NK-92 treated with Interleukin-12 subunit alpha and Interleukin-12 subunit beta, amount 100 ng/mL, for 24 hours (cell line): ENCODE data around the gene NPTXR.
"Not testable (repeated sequence)": the region's sequence is repeated elsewhere in the genome, so short reads cannot be mapped to it uniquely, and the experiment has no call there.

Source experiments
- DNase-seq: peaks from one replicate; lab custom pipeline; 2025; lab: John Stamatoyannopoulos, UW

Gene NPTXR

DNA sequence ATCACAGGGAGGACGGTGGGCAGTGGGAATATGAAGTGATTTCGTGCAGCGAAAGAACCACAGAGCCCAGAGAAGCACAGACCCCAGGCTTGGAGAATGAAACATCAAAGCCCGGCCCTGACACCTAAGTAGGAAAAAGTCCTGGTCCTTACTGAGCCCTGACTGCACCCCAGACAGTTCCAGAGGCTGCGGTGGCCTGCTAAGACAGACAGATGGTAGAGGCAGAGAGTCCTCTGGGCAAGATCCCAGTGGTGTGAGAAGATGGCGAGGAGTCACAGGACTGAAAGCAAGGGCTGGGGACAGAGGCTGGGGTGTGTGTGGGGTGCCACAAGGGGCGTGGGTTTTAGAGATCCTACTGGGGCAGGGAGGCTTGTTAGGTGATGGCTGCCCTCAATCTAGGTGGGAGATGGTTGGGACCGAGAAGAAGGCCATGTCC, 24.5 kb upstream of the NPTXR start:
- no peak for DNase-seq

DNA sequence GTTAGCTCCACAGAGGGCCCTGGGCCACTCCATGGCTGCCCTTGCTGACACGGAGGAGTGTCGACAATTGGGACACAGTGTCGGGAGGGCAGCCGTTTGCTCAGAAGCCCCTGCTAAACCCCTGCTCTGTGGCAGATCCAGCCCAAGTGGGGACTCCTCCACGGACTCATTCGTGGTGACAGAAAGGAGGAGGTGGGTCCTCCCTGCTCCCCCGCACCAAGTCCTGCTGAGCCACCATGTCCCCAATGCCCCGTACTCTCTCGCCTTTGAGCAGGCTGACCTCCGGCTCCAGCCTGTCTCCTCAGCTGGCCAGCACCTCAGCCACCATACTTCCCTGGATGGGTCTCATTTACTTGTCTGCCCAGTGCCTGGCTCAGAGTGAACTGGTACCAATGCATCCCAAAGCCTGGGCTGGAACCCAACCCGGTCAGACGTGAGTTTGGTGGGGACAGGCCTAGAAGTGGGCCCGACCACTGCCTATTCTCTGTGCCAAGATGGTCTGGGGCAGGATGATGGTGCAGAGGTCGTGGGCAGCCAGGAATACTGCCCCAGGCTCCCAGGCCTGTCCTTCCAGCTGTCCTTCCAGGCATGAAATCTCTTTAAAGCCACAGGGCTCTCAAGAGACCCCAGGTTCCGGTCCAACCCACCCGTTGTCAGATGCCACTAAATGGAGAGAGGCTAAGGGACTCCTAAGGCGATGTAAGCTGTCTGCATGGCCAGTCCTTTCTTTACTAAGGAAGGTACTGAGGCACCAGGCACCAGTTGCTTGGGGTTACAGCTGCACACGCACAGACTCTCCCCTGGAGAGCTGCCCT, 23.9 kb upstream of the NPTXR start:
- DNase-seq: no peak

DNA sequence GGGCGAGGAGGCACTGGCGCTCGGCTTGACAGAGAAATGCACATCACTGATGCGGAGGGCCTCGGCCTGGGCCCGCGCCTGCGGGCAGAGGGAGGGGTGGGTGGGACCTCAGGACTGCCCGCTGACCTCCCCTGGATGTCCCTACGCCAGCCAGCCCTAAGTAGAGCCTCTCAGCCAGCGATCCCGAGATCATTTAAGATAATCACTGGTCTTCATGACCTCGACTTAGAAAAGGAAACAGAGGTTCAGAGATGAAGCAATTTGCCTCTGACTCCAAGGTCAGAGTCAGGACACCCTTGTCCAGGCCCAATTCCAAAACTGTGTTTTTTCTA, 23.3 kb upstream of the NPTXR start:
- no peak for DNase-seq

DNA sequence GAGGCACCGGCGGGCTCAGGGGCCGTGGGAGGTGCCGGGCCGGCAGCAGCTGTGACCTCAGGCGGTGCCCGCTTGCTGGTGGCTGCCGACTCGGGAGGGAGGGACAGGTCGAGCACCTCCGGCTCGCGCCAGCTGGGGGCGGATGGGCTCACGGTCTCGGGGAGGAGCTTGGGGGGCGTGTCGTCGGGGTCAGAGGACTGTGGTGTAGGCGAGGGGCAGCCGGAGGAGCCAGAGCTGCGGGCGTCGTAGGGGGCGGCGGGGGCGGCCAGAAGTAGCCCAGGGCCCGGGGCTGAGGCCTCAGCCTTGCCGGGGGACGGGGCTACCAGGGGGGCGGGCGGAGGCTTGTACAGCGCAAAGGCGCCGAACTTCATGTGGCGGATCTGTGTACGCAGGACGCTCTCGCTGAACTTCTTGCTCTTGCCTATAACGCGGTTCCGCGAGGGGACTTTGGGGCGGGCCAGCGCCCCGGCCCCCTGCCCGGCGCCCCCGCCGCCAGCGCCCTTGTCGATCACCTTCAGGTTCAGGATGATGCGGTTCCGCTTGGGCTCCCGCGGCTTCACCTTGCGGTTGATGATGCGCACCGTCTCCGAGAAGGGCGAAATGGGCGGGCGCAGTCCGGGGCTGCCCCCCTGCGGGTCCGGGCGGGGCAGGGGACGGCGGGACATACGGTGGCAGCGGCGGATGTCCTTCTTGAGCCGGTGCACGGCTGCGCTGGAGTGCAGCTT, 22.7 kb upstream of the NPTXR start:
- DNase-seq: no peak

- DNase-seq: no peak
Measured at GRCh38 chr22:38866024-38866398, 22.2 kb upstream of the NPTXR start.

GRCh38 chr22:38865201-38866023, 21.6 kb upstream of the NPTXR start:
- DNase-seq: no peak

- DNase-seq: no peak
Measured at GRCh38 chr22:38864361-38865191, 20.7 kb upstream of the NPTXR start.

DNA sequence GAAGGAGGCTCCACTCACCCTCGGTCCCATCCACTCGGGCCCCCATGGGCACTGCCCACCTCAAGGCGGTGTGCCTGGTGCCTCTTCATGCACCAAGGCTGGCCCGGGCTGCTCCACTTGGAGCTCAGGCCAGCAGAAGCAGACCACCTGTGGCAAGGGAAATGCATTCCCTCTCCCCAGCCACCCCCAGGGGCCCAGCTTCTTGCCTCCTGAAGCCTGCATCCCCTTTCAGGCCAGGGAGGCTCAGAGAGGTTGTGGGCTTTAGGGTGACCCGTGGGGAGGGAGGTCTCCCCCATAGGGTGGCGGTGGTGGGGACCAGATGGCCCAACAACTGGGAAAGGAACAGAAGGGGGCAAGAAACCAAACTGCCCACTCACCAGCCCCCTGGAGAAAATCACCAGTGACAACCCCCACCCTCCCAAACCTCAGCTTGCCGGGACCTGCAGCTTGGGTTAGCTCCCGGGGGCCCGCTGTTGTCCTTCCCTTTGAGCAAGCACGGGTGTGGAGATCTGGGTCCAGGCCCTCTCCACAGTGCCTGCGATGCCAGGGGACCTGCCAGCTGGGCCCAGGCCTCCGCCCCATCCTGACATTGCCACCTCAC, 19.8 kb upstream of the NPTXR start:
- DNase-seq: no peak

DNA sequence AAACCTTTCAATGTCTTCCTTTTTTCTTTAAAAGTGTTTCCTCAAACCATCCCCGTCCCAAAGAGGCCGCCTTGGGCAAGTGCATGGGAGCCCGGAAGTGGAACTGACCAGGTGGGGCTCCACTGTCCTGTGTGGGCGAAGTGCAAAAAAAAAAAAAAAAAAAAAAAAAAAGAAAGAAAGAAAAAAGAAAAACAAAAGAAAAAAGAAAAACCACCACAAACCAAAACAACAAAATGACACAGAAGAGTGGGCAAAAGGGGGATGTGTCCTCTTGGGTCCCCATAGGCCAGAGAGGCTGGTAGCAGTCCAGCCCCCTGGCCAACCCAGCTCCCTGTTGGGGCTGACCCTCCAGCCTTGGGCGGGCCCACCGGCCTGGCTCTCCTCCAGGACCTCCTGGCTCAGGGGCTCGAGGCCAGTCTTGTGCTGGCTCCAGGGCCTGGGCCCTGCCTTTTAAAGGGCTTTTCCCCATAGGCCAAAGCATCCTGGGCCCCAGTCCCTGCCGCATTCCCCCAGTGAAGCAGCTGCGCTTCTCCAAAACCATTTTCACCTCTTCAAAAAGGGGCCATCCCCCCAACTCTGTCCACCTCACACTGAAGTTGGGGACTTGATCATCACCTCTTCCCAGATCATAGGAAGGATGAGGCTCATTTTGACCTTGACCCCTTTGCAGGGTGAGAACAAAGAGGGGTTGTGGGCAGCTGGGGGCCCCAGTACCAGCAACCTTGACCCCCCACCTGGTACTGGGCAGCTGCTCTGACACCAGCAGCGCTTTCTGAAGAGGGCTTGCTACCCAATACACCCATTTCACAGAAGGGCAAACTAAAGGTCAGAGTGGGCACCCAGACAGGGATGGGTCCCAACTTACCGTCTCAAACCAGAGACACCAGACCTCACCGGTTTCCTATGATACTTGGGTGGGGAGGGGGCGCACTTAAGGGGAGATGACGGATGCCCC, 18.8 kb upstream of the NPTXR start:
- DNase-seq: no peak

DNA sequence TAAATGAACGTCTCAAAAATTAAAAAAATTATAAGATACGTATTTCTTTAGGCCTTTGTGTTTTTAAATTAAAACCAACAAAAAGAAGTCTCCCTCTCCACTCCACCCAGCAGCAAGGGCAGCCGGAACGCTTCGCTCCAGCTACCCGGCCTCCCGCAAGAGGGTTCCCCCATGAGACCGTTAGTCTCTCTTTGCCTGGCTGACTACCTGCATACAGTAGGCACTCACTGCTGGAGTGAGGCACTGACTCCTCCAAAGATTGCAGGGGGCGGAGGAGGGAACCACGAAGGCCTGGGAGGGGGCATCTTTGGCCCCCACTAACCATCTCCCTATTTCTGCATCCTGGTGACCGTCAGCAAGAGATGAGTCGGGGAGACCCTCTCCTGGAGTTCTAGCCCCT, 18.1 kb upstream of the NPTXR start:
- no peak for DNase-seq

DNA sequence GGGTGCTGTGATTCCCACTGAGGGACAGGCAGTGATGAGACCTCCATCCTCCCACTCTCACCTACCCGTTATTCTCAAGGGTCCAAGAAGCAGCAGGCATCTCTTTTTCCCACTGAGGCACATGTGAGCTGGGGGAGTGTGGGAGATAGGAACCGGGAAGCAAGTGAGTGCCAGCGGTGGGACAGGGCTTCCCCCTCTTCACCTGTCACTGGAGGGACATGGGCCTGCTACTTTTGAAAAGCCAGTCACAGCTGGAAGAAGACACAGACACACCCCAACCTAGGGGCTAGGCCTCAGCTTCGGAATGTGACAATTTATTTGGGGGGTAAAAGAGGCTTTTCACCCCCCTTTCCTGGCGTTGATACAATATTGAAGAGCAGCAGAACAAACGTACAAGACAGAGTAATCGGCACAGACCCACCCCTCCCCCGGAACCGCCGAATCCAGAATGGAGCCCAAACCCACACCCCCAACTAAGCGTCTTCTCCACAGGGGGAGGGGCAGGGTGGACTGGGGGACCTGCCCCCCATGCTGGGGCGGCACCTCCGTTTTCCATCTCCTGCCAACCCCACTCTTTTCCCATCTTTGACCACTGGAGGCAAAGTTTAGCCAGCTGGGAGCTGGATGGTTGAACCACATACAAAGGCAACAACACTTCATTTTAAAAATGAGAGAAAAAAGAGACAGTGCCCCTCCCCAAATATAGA, 17.5 kb upstream of the NPTXR start:
- DNase-seq: no peak

DNA sequence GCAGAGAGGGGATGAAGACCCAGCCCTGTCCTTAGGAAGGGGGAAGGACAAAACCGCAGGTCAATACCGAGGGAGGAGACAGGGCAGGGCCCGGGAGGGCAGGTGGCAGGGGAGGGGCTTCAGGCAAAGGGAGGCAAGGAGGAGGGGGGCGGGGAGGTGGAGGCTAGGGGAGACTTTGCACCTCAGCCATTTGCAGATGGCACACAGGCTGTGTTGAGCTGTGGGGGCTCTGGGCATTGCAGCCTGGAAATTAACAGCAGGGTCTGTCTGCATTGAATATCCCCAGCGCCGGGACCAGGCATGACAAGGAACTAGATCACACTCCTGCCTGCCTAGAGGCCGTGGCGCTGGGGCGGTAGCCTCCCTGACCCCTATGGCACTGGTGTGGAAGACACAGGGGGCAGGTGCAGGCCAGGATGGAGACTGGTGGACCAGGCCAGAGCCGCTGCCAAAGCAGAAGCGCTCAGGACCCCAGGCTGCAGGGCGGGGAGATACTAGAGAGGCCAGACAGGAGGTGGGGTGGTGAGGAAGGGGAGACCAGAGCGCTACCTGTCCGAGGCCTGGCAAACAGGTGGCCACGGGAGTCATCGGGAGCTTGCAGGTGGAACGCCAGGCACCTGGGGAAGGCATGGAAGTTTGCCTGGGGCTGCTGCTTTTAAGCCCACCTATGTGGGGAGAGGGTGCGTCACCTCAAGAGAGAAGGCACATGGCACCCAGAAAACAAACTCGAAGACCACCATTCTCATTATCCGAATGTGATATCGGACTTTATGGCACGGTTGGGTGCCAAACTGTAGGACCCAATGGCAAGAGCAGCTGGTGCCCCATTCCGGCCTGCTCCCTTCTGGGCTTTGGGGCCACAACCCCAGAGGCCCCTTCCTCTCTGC, 16.7 kb upstream of the NPTXR start:
- no peak for DNase-seq

GRCh38 chr22:38859581-38860282, 15.9 kb upstream of the NPTXR start:
- DNase-seq: no peak

DNA sequence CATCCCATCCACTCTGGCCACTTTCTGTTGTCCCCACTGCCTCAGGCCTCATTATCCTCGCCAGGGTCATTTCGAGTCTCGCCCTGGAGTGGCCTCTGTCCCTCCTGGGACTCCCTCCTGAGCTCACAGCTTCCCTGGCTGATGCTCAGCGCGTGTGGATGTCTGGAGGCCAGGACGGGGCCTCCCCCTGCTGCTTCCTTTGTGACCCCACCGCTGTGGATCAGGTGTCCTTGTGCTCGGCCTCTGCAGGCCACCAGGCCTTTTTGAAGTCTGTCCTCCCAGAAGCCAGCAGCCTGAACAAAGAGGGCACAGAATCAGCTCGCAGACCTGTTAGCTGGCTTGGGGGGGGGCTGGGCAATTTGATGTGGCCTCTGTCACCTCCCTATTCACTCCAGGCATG, 14.7 kb upstream of the NPTXR start:
- no peak for DNase-seq

DNA sequence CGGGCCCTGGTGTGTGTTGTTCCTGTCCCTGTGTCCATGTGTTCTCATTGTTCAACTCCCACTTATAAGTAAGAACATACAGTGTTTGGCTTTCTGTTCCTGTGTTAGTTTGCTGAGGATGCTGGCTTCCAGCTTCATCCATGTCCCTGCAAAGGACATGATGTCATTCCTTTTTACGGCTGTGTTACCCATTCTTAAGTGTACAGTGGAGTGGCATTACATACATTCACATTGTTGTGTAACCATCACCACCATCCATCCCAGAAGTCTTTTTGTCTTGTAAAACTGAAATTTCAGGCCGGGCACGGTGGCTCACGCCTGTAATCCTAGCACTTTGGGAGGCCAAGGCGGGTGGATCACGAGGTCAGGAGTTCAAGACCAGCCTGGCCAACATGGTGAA, 10.6 kb upstream of the NPTXR start:
- DNase-seq: not testable (repeated sequence)

- not testable (repeated sequence) for DNase-seq
Measured at GRCh38 chr22:38853883-38854282, 10.1 kb upstream of the NPTXR start.

DNA sequence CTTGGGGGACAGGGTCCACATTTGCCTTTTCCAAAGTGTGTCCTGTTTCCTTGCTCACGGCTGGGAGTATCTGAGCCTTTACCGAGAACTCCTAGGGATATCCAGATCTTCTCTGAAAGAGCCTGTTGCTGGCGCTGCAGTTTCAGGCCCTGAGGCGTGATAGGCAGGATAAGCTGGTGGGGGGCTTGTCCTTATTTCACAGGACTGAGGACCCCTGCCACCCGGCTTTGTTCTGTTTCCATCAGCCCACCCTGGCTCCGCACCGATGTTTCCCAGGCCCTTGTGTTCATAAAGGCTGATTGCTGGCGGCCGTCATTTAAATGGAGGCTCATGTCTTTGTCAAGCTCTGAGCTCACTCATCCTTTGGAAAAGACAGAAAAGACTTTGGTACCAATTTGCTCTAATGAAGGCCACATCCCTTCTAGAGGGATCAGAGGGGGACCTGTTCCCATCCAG, 9.4 kb upstream of the NPTXR start:
- no peak for DNase-seq

- DNase-seq: no peak
Measured at GRCh38 chr22:38852522-38852921, 8.7 kb upstream of the NPTXR start.
